K562 (cell line): ENCODE results near the gene GCK. TPM values are rescaled to one million over a fixed set of nuclear protein-coding genes. Genes with fewer than 3 reads are reported as not detected.
A peak's percentile ranks its signal among the peaks of the same experiment; 100 is the strongest.

ENCODE experiments used
- ATAC-seq: fragments of 200-7000 bp; cut with Tn5 transposase; 3 replicates; pipeline ENCODE4 v1.9.1; 2020; ENCODE audit warnings: moderate library complexity
- BruUV-seq: library from RNA; stranded (reverse); fragments of 400-500 nt; replicated peaks from 2 replicates; lab custom pipeline; 2021; lab: Mats Ljungman, UMichigan
- CTCF ChIA-PET: fragments of 300-600 bp; formaldehyde crosslinking; extraction: SDS; loops from one replicate; lab custom pipeline; 2021; ENCODE audit warnings: low intra/inter-chr PET ratio; lab: Yijun Ruan, JAX
- POLR2A ChIA-PET: fragments of 300-600, 350-650 bp; sonication (Branson Sonifier 250); formaldehyde crosslinking; extraction: SDS; loops from one replicate; lab custom pipeline; 2021; ENCODE audit warnings: antibody characterized with exemption, inconsistent platforms; lab: Yijun Ruan, JAX
- DNase-seq, 4 experiments: peaks; one replicate each; pipeline versions ENCODE4 v3.0.0 to v3.0.0-alpha.2; 2011 to 2018; ENCODE audit warnings: low spot score in 3 of 4, mixed read lengths in 3 of 4; ENCODE audit errors: extremely low read depth in 1 of 4
- FAIRE-seq: peaks from 2 replicates; lab custom pipeline; 2011; peaks lifted over from hg19 to GRCh38; lab: Jason Lieb, UNC
- H2AFZ ChIP-seq: 2 replicates; pipeline ENCODE4 v1.6.0; 2011; ENCODE audit warnings: low read depth, low read length, control low read depth, inconsistent platforms
- H3K27ac ChIP-seq: fragments of 200-600 bp; 3 replicates; pipeline ENCODE4 v1.8.0; 2011; ENCODE audit warnings: low read depth, mild to moderate bottlenecking, control low read depth, inconsistent platforms, low read length, moderate library complexity, mixed read lengths; ENCODE audit errors: extremely low read depth
- H3K27me3 ChIP-seq, 2 experiments: fragments of 300-600 bp in 1 of 2; 2 replicates in 1 of 2; 3 replicates in 1 of 2; pipeline versions ENCODE4 v1.6.0 to v1.8.0; 2011; ENCODE audit warnings: inconsistent platforms in 2 of 2, low read length in 2 of 2, mild to moderate bottlenecking in 1 of 2, mixed read lengths in 1 of 2, moderate library complexity in 1 of 2; ENCODE audit not compliant: control insufficient read depth in 2 of 2, insufficient read depth in 2 of 2
- H3K36me3 ChIP-seq: fragments of 300-600 bp; 3 replicates; pipeline ENCODE4 v1.8.0; 2011; ENCODE audit warnings: mild to moderate bottlenecking, low read length, inconsistent platforms; ENCODE audit not compliant: control insufficient read depth, insufficient read depth
- H3K4me1 ChIP-seq, 2 experiments: fragments of 200-600 bp in 1 of 2; replicated peaks in 1 of 2; 2 replicates in 1 of 2; 3 replicates in 1 of 2; pipeline versions ENCODE4 v1.5.1 to v1.8.0; 2011; ENCODE audit warnings: inconsistent platforms in 2 of 2, low read length in 2 of 2, mild to moderate bottlenecking in 1 of 2, mixed read lengths in 1 of 2, moderate library complexity in 1 of 2; ENCODE audit not compliant: control insufficient read depth in 2 of 2, insufficient read depth in 2 of 2
- H3K4me2 ChIP-seq: 2 replicates; pipeline ENCODE4 v1.6.1; 2011; ENCODE audit warnings: low read length, control low read depth, inconsistent platforms, mixed read lengths; ENCODE audit not compliant: insufficient read depth
- H3K4me3 ChIP-seq: fragments of 200-600 bp; sonication (generic), shearing (Covaris generic); 2 replicates; pipeline ENCODE4 v1.5.1; 2016; ENCODE audit warnings: control low read depth, inconsistent platforms
- H3K79me2 ChIP-seq: fragments of 200-600 bp; 3 replicates; pipeline ENCODE4 v1.8.0; 2011; ENCODE audit warnings: low read length, inconsistent platforms; ENCODE audit not compliant: control insufficient read depth, insufficient read depth
- H3K9ac ChIP-seq, 2 experiments: 2 replicates each; pipeline versions ENCODE4 v1.6.0 to v1.6.1; 2011; ENCODE audit warnings: low read depth in 2 of 2, low read length in 2 of 2, control low read depth in 1 of 2, inconsistent platforms in 1 of 2, mild to moderate bottlenecking in 1 of 2, mixed read lengths in 1 of 2; ENCODE audit not compliant: insufficient read depth in 1 of 2
- H3K9me1 ChIP-seq: one replicate; pipeline ENCODE4 v1.6.0; 2011; ENCODE audit warnings: inconsistent platforms, mild to moderate bottlenecking, low read length, moderate library complexity; ENCODE audit not compliant: control insufficient read depth, insufficient read depth
- H3K9me3 ChIP-seq: replicated peaks from 2 replicates; pipeline ENCODE4 v1.5.1; 2011; ENCODE audit warnings: low read depth, low read length, inconsistent platforms; ENCODE audit not compliant: control insufficient read depth, insufficient read depth
- H4K20me1 ChIP-seq: replicated peaks from 2 replicates; pipeline ENCODE4 v1.6.1; 2011; ENCODE audit warnings: low read length, inconsistent platforms, mixed read lengths; ENCODE audit not compliant: control insufficient read depth, insufficient read depth
- ATF1 ChIP-seq, 2 experiments: fragments of 450-650 bp in 1 of 2; IDR thresholded peaks; 2 replicates each; pipeline ENCODE4 v1.6.1; 2016; ENCODE audit warnings: missing compliant biosample characterization in 1 of 2, missing genetic modification characterization in 1 of 2
- BRD4 ChIP-seq: fragments of 200-600 bp; sonication (generic); IDR thresholded peaks from 2 replicates; pipeline ENCODE4 v1.6.1; 2017; ENCODE audit warnings: inconsistent platforms
- CAMTA2 ChIP-seq: fragments of 250-450 bp; sonication (Bioruptor Pico); conservative IDR thresholded peaks from 2 replicates; pipeline ENCODE4 v1.5.1; 2022
- ETV5 ChIP-seq: sonication (generic); formaldehyde crosslinking; IDR thresholded peaks from 2 replicates; pipeline ENCODE4 v1.4.0; 2020; ENCODE audit warnings: low read depth, mild to moderate bottlenecking, missing genetic modification reagents
- GATA2 ChIP-seq: sonication (generic); formaldehyde crosslinking; IDR thresholded peaks from 2 replicates; pipeline ENCODE4 v1.4.0; 2020; ENCODE audit warnings: mild to moderate bottlenecking, missing genetic modification reagents
- MECOM ChIP-seq: fragments of 250-450 bp; sonication (Bioruptor Pico); IDR thresholded peaks from 2 replicates; pipeline ENCODE4 v1.8.0; 2022; ENCODE audit warnings: inconsistent platforms
- MTF1 ChIP-seq: fragments of 250-450 bp; sonication (Bioruptor Pico); IDR thresholded peaks from 2 replicates; pipeline ENCODE4 v1.9.0; 2021; ENCODE audit warnings: moderate library complexity, mild to moderate bottlenecking, inconsistent platforms, borderline replicate concordance
- NFIC ChIP-seq: fragments of 450-650 bp; IDR thresholded peaks from 2 replicates; pipeline ENCODE4 v1.6.1; 2017; ENCODE audit warnings: mild to moderate bottlenecking, inconsistent platforms
- NR2C1 ChIP-seq, 2 experiments: fragments of 450-650 bp; IDR thresholded peaks; 2 replicates each; pipeline ENCODE4 v1.6.1; 2017; ENCODE audit warnings: mild to moderate bottlenecking in 2 of 2, antibody characterized with exemption in 1 of 2, inconsistent platforms in 1 of 2, missing compliant biosample characterization in 1 of 2, missing genetic modification characterization in 1 of 2
- OTX1 ChIP-seq: fragments of 450-650 bp; formaldehyde crosslinking; IDR thresholded peaks from 2 replicates; pipeline ENCODE4 v1.4.0; 2022; ENCODE audit warnings: mild to moderate bottlenecking
- PHF20 ChIP-seq: fragments of 450-650 bp; IDR thresholded peaks from 2 replicates; pipeline ENCODE4 v1.6.1; 2018; ENCODE audit not compliant: partially characterized antibody
- POLR2G ChIP-seq: fragments of 200-400 bp; formaldehyde crosslinking; IDR thresholded peaks from 2 replicates; pipeline ENCODE4 v1.6.1; 2017; ENCODE audit warnings: low read depth, mild to moderate bottlenecking, antibody characterized with exemption, low read length, moderate library complexity
- PYGO2 ChIP-seq: fragments of 450-650 bp; IDR thresholded peaks from 2 replicates; pipeline ENCODE4 v1.6.1; 2016; ENCODE audit warnings: mild to moderate bottlenecking, missing genetic modification characterization, moderate library complexity, missing compliant biosample characterization
- SMARCC2 ChIP-seq: fragments of 450-650 bp; IDR thresholded peaks from 2 replicates; pipeline ENCODE4 v1.6.1; 2017; ENCODE audit warnings: antibody characterized with exemption, moderate library complexity, mild to moderate bottlenecking, low read depth
- SREBF2 ChIP-seq: sonication (generic); formaldehyde crosslinking; IDR thresholded peaks from 2 replicates; pipeline ENCODE4 v1.4.0; 2020; ENCODE audit warnings: mild to moderate bottlenecking, missing genetic modification reagents
- ZNF830 ChIP-seq: fragments of 250-450 bp; sonication (Bioruptor Pico); IDR thresholded peaks from 2 replicates; pipeline ENCODE4 v1.5.0; 2021; ENCODE audit warnings: mild to moderate bottlenecking
- WGBS: fragments of 100-300 bp; shearing (Covaris generic); methylation state at CpG from one replicate; pipeline ENCODE4 v1.1.6; 2016; ENCODE audit warnings: low coverage, mixed read lengths; ENCODE audit not compliant: insufficient coverage; ENCODE audit errors: missing lambda C conversion rate; 5-methylcytosine and 5-hydroxymethylcytosine counted together
- in situ Hi-C: fragments of 300-500 bp; cut with MboI; formaldehyde crosslinking; loops from 4 replicates; pipeline ENCODE4 v1.15.0; 2018; ENCODE audit warnings: inconsistent platforms, mixed read lengths
- intact Hi-C: fragments of 100-400 bp; cut with micrococcal nuclease; formaldehyde crosslinking; loops from 2 replicates; pipeline ENCODE4 v1.14.2; 2022
- polyA plus RNA-seq, 8 experiments: library from polyadenylated mRNA; depleted of rRNA in 4 of 8; stranded (reverse) in 5 of 8; unstranded in 3 of 8; fragments of >200 nt; fragmentation: Nextera tagmentation in 2 of 8; fragmentation: Illumina TruSeq in 1 of 8; extraction: Ambion mirVana in 2 of 8; extraction: Trizol in 1 of 8; gene quantifications; 2 replicates each; pipeline versions ENCODE4 v1.2.1 to v1.2.3, GENCODE V29; 2011 to 2014; ENCODE audit warnings: inconsistent platforms in 1 of 8, missing spikeins in 1 of 8
- total RNA-seq, 7 experiments: library from RNA; depleted of rRNA in 6 of 7; stranded (reverse); fragments of >200 nt in 6 of 7; fragmentation: Illumina TruSeq in 2 of 7; extraction: Trizol in 2 of 7; gene quantifications; 2 replicates each; pipeline versions ENCODE4 v1.2.1 to v1.2.3, GENCODE V29; 2011 to 2021; ENCODE audit warnings: low replicate concordance in 1 of 7
- TF ChIP-seq, protein P1 (sequence below), 3 experiments: IDR thresholded peaks in 2 of 3; conservative IDR thresholded peaks in 1 of 3; 2 replicates each; pipeline ENCODE4 v1.5.1; 2011 to 2012; ENCODE audit warnings: low read length in 3 of 3, mild to moderate bottlenecking in 3 of 3, control low read depth in 2 of 3, improper control_type of control experiment in 1 of 3, inconsistent platforms in 1 of 3, low read depth in 1 of 3, mixed read lengths in 1 of 3, moderate library complexity in 1 of 3; ENCODE audit not compliant: insufficient read depth in 2 of 3
- TF ChIP-seq, protein P2 (sequence below): conservative IDR thresholded peaks from 2 replicates; pipeline ENCODE4 v1.6.1; 2011; ENCODE audit warnings: low read depth, mild to moderate bottlenecking, low read length; ENCODE audit not compliant: control insufficient read depth
- TF ChIP-seq, protein P3 (sequence below), 2 experiments: fragments of 450-650 bp in 1 of 2; sonication (generic) in 1 of 2; formaldehyde crosslinking in 1 of 2; IDR thresholded peaks in 1 of 2; conservative IDR thresholded peaks in 1 of 2; 2 replicates each; pipeline versions ENCODE4 v1.6.1 to v1.8.1; 2016 to 2023; ENCODE audit warnings: mild to moderate bottlenecking in 2 of 2, moderate library complexity in 2 of 2, inconsistent platforms in 1 of 2, missing genetic modification reagents in 1 of 2

Gene GCK
- total and polyA plus RNA-seq, 9 of the 15 experiments (the other 6 are each of a cell fraction or from before 2014, with no cell fraction given) = 0.11 to 0.55 (median 0.16) TPM; not detected in 3

GRCh38 chr7:44138698-44139097 lies 50.5 kb downstream of the GCK start (continued):
- TF ChIP-seq SMARCC2 (no peak), NFIC (peak; percentile 35; the same call in 1 of the 2 replicates), OTX1 (no peak), PHF20 (no peak), ETV5 (CRISPR knock-in tag) (no peak), BRD4 (no peak), ZNF830 (CRISPR knock-in tag) (no peak), GATA2 (CRISPR knock-in tag) (no peak), ATF1 (CRISPR knock-in tag; IDR thresholded peaks at IDR 0.05) (no peak), ATF1 (tag; IDR thresholded peaks at IDR 0.05) (no peak), POLR2G (no peak)
- TF ChIP-seq, protein P1, sequence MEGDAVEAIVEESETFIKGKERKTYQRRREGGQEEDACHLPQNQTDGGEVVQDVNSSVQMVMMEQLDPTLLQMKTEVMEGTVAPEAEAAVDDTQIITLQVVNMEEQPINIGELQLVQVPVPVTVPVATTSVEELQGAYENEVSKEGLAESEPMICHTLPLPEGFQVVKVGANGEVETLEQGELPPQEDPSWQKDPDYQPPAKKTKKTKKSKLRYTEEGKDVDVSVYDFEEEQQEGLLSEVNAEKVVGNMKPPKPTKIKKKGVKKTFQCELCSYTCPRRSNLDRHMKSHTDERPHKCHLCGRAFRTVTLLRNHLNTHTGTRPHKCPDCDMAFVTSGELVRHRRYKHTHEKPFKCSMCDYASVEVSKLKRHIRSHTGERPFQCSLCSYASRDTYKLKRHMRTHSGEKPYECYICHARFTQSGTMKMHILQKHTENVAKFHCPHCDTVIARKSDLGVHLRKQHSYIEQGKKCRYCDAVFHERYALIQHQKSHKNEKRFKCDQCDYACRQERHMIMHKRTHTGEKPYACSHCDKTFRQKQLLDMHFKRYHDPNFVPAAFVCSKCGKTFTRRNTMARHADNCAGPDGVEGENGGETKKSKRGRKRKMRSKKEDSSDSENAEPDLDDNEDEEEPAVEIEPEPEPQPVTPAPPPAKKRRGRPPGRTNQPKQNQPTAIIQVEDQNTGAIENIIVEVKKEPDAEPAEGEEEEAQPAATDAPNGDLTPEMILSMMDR (IDR thresholded peaks at IDR 0.05 in 2 of 3, conservative IDR thresholded peaks at IDR 0.05 in 1 of 3; ENCODE audit: insufficient read depth in 2 of 3, low read depth in 1 of 3, low read length in 3 of 3) = peak; percentile 43 to 53 (median 49)

GRCh38 chr7:44136731-44137130 lies 52.5 kb downstream of the GCK start:
- Histone ChIP-seq H3K9me3 (no peaks in the 10 kb centered on the region), H3K79me2 (no peaks in the 10 kb centered on the region), H3K4me1 (peaks cover 0 to 11% of the 10 kb centered on the region in 2 experiments; a peak in 2 of 5 replicates), H2AFZ (no peak overlapping the region), H3K36me3 (no peaks in the 10 kb centered on the region), H3K9me1 (no peaks in the 10 kb centered on the region), H3K9ac (no peak overlapping the region), H3K4me3 (no peak overlapping the region), H3K27ac (no peak overlapping the region), H3K4me2 (no peak overlapping the region), H3K27me3 (no peaks in the 10 kb centered on the region), H4K20me1 (no peaks in the 10 kb centered on the region; the same call in 1 of the 2 replicates)
- ATAC-seq = no peak
- in situ Hi-C loops (no loop called here), intact Hi-C loops (no loop called here)
- no peak for DNase-seq
- no peak for FAIRE-seq
- BruUV-seq = no TSS peak
- 53% methylated on average over 5 of the region's 5 CpGs for WGBS
- POLR2A ChIA-PET = no interaction called here
- CTCF ChIA-PET = no interaction called here
- TF ChIP-seq SREBF2 (CRISPR knock-in tag) = no peak
- TF ChIP-seq, protein P2, sequence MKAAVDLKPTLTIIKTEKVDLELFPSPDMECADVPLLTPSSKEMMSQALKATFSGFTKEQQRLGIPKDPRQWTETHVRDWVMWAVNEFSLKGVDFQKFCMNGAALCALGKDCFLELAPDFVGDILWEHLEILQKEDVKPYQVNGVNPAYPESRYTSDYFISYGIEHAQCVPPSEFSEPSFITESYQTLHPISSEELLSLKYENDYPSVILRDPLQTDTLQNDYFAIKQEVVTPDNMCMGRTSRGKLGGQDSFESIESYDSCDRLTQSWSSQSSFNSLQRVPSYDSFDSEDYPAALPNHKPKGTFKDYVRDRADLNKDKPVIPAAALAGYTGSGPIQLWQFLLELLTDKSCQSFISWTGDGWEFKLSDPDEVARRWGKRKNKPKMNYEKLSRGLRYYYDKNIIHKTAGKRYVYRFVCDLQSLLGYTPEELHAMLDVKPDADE = no peak
- TF ChIP-seq NR2C1 (IDR thresholded peaks at IDR 0.05) = no peak
- no peak for TF ChIP-seq NR2C1 (tag; IDR thresholded peaks at IDR 0.05)
- no peak for TF ChIP-seq CAMTA2 (CRISPR knock-in tag)
- TF ChIP-seq PYGO2 (tag) = no peak
- TF ChIP-seq MECOM (CRISPR knock-in tag) = no peak
- no peak for TF ChIP-seq MTF1 (CRISPR knock-in tag)
- TF ChIP-seq, protein P3, sequence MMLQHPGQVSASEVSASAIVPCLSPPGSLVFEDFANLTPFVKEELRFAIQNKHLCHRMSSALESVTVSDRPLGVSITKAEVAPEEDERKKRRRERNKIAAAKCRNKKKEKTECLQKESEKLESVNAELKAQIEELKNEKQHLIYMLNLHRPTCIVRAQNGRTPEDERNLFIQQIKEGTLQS (IDR thresholded peaks at IDR 0.05) = no peak
- TF ChIP-seq, protein P3 (CRISPR knock-in tag; conservative IDR thresholded peaks at IDR 0.05) = no peak
